PFSK-1 (cell line): ENCODE results near the gene FA2H.

ENCODE experiments used
- POLR2AphosphoS5 ChIP-seq: IDR thresholded peaks from 2 replicates; pipeline ENCODE4 v1.6.1; 2012; ENCODE audit warnings: low read depth, mild to moderate bottlenecking, control low read depth, low read length, moderate library complexity
- TAF1 ChIP-seq: IDR thresholded peaks from 2 replicates; pipeline ENCODE4 v1.6.1; 2012; ENCODE audit warnings: low read length, control low read depth, borderline replicate concordance; ENCODE audit not compliant: insufficient read depth
- TF ChIP-seq, protein P1 (sequence below), 2 experiments: IDR thresholded peaks; 2 replicates each; pipeline versions ENCODE4 v1.6.1 to v1.8.0; 2011 to 2012; ENCODE audit warnings: low read depth in 2 of 2, low read length in 2 of 2, control low read depth in 1 of 2, inconsistent platforms in 1 of 2, mild to moderate bottlenecking in 1 of 2, moderate library complexity in 1 of 2; ENCODE audit not compliant: insufficient read depth in 1 of 2

DNA sequence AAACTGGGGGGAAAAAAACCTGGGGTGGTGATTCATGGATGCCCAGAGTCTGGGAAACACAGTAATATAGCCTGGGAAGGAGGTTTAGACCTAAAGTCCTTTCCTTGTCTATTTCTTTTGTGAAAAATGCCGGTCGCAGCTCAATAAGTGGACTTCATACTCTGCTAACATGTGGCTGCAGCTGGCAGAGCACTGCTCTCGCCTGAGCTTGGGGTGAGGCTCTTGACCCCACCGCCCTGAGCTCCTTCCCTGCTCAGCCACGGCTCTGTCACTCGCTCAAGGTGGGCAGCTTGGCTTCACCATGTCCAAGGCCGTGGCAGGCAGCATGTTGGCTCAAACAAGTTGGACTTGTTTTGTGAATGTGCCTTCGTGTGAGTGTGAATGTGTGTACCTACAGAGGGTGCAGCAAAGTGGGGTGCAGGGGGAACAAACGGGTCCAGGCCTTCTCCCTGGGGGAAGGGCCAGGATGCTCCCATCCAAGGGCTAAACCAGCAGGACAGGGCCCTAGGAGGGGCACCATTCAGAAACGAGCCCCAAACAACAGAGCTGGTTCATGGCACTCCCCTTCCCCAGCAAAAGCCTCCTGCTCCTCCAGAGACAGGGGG, 4.9 kb downstream of the FA2H start:
- TF ChIP-seq POLR2AphosphoS5, result no peak
- no peak for TF ChIP-seq TAF1
- TF ChIP-seq, protein P1, sequence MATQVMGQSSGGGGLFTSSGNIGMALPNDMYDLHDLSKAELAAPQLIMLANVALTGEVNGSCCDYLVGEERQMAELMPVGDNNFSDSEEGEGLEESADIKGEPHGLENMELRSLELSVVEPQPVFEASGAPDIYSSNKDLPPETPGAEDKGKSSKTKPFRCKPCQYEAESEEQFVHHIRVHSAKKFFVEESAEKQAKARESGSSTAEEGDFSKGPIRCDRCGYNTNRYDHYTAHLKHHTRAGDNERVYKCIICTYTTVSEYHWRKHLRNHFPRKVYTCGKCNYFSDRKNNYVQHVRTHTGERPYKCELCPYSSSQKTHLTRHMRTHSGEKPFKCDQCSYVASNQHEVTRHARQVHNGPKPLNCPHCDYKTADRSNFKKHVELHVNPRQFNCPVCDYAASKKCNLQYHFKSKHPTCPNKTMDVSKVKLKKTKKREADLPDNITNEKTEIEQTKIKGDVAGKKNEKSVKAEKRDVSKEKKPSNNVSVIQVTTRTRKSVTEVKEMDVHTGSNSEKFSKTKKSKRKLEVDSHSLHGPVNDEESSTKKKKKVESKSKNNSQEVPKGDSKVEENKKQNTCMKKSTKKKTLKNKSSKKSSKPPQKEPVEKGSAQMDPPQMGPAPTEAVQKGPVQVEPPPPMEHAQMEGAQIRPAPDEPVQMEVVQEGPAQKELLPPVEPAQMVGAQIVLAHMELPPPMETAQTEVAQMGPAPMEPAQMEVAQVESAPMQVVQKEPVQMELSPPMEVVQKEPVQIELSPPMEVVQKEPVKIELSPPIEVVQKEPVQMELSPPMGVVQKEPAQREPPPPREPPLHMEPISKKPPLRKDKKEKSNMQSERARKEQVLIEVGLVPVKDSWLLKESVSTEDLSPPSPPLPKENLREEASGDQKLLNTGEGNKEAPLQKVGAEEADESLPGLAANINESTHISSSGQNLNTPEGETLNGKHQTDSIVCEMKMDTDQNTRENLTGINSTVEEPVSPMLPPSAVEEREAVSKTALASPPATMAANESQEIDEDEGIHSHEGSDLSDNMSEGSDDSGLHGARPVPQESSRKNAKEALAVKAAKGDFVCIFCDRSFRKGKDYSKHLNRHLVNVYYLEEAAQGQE (IDR thresholded peaks at IDR 0.05; ENCODE audit: insufficient read depth in 1 of 2, low read depth in 2 of 2, low read length in 2 of 2), result no peak
